IPS DF 19.7 (cell line): ENCODE data around the gene CASQ1.

Experiments
- DNase-seq: peaks from one replicate; pipeline ENCODE4 v3.0.0-alpha.2; 2013; ENCODE audit warnings: low read depth, low spot score

The CASQ1 gene

GRCh38 chr1:160226623-160227022, 36.2 kb downstream of the CASQ1 start:
- no peak for DNase-seq

DNA sequence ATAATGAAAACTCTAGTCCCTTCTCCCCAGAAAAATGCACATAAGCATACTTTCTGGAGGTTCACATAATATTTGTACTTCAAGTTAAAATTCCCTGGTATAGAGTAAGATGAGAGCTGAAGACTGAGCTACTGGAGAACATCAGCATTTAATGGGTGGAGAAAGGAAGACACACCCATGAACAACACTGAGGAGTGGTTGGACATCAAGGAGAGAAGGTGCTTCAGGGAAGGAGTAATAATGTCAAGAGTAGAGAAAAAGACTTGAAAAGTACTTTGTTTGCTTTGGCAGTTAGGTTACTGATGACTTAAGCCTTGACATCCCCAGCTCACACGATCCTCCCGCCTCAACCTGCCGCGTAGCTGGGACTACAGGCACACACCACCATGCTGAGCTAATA, 36.7 kb downstream of the CASQ1 start:
- no peak for DNase-seq

- DNase-seq = no peak
These were observed 37.2 kb downstream of the CASQ1 start for GRCh38 chr1:160227561-160227960.

DNA sequence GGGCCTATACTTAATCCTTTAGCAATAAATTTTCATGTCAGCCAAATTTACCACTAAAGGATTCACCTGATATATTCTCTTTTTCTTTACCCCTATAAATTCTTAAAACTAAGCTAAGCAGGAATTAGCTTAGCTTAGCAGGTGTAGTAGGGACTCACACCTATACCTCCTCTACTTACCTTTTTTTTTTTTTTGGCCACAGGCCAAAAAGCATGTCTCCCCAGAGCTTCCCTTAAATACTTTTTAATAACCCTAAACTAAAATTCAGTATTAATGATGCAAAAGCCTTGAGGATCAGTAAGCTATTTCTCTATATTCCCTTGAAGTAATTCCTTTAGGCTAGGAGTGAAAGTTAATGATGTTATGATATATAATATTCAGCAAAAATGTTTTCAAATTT, 38.1 kb downstream of the CASQ1 start:
- no peak for DNase-seq

DNA sequence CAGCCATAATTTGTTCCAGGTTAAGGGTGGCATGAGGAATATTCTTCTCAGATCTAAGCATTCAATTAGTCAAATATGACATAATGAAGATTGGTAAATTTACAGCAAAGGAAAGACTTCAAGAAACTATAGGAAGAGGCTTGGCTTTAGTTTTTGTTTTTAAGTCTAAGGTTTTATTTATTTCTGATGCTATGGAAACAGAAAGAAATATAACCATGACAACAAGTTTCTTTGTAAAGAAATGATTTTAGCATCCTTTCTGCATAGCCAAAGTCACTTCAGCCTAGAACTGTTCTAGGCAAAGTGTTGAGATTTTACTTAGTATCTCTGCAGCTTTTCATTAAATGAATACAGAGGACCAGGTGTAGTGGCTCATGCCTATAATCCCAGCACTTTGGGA, 42.5 kb downstream of the CASQ1 start:
- no peak for DNase-seq

- no peak for DNase-seq
These were observed 46.4 kb downstream of the CASQ1 start for GRCh38 chr1:160236806-160237205.

- no peak for DNase-seq
These were observed 47.2 kb downstream of the CASQ1 start for GRCh38 chr1:160237558-160237957.

- DNase-seq = no peak
These were observed 48.0 kb downstream of the CASQ1 start for GRCh38 chr1:160238408-160238807.

GRCh38 chr1:160239582-160240299, 49.4 kb downstream of the CASQ1 start:
- DNase-seq = no peak

DNA sequence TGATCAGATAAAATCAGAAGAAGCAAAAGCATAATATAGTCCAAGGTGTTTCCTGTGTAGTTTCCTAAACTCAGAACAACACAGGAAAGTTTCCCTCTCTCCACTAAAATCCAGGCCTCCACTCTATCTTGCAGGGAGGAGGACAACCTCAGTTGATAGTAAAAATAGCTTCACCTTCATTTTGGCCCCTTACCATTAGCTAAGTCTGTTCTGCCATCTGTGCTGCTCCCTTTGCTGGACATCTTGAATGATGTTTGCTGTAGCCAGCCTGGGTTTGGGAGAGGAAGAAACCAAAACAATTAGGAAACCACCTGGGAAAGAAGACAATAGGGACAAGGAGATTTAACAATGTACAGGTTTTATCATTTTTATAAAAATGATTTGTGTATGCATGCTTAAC, 53.4 kb downstream of the CASQ1 start:
- DNase-seq = no peak

DNA sequence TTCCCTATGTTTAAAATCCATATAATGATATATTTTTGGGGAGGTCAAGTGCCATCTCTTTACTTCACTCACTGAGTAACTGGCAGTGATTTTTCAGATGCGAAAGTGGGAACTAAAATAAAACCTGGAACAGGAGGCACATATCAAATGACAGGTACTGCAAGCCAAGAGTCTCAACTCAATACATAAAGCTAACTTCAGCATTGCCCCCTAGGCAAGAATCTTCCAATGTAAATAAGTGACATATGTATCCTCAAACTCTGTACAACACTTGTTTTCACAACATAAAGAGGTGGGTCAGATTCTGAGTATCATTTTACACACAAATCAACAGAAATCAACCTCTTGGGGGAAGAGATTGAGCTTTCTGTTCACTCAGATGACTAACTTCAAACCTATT, 53.8 kb downstream of the CASQ1 start:
- DNase-seq = no peak

GRCh38 chr1:160245434-160245833, 55.1 kb downstream of the CASQ1 start:
- no peak for DNase-seq

GRCh38 chr1:160247053-160247452, 56.7 kb downstream of the CASQ1 start:
- no peak for DNase-seq

GRCh38 chr1:160251011-160251410, 60.6 kb downstream of the CASQ1 start:
- no peak for DNase-seq
